PC-9 (cell line): Measurements from ENCODE around the gene FAM20C. TPM values are rescaled to one million over a fixed set of nuclear protein-coding genes. Genes with fewer than 3 reads are reported as not detected.

ENCODE experiments used
- BruUV-seq: library from RNA; stranded (reverse); fragments of 400-500 nt; replicated peaks from 2 replicates; lab custom pipeline; 2021; lab: Mats Ljungman, UMichigan
- CTCF ChIA-PET: fragments of 300-600 bp; sonication (Branson Sonifier 250); formaldehyde crosslinking; loops from one replicate; lab custom pipeline; 2022; ENCODE audit warnings: antibody characterized with exemption; lab: Charles Lee
- POLR2A ChIA-PET: fragments of 300-600 bp; sonication (Branson Sonifier 250); formaldehyde crosslinking; loops from one replicate; lab custom pipeline; 2022; ENCODE audit warnings: antibody characterized with exemption; ENCODE audit not compliant: unreplicated experiment; lab: Charles Lee
- DNase-seq, 2 experiments: peaks; one replicate each; pipeline versions ENCODE4 v3.0.0 to v3.0.0-alpha.2; 2015 to 2022; ENCODE audit warnings: mixed read lengths in 1 of 2
- H2AFZ ChIP-seq: fragments of 200-600 bp; sonication (generic); 2 replicates; pipeline ENCODE4 v1.8.1; 2017; ENCODE audit warnings: antibody characterized with exemption
- H3F3A ChIP-seq: fragments of 200-600 bp; sonication (generic); 2 replicates; pipeline ENCODE4 v1.8.1; 2017; ENCODE audit warnings: antibody characterized with exemption, mild to moderate bottlenecking, low read depth; ENCODE audit not compliant: insufficient read depth
- H3K27ac ChIP-seq: fragments of 200-600 bp; sonication (generic); 2 replicates; pipeline ENCODE4 v1.6.1; 2016; ENCODE audit warnings: mixed run types
- H3K27me3 ChIP-seq: fragments of 200-600 bp; sonication (generic); 2 replicates; pipeline ENCODE4 v1.6.1; 2016; ENCODE audit warnings: low read depth, mixed run types; ENCODE audit not compliant: insufficient read depth
- H3K36me3 ChIP-seq: fragments of 200-600 bp; sonication (generic); 2 replicates; pipeline ENCODE4 v1.6.1; 2016; ENCODE audit warnings: low read depth, mixed run types
- H3K4me1 ChIP-seq: fragments of 200-600 bp; sonication (generic); replicated peaks from 2 replicates; pipeline ENCODE4 v1.6.1; 2016; ENCODE audit warnings: mixed run types; ENCODE audit not compliant: insufficient read depth
- H3K4me2 ChIP-seq: fragments of 200-600 bp; sonication (generic); 2 replicates; pipeline ENCODE4 v1.6.1; 2017; ENCODE audit warnings: mixed run types
- H3K4me3 ChIP-seq: fragments of 200-600 bp; sonication (generic); 2 replicates; pipeline ENCODE4 v1.6.1; 2016; ENCODE audit warnings: mixed run types
- H3K79me2 ChIP-seq: fragments of 200-600 bp; sonication (generic); 2 replicates; pipeline ENCODE4 v1.6.1; 2017; ENCODE audit warnings: low read depth, mixed run types
- H3K9me2 ChIP-seq: fragments of 200-600 bp; sonication (generic); 2 replicates; pipeline ENCODE4 v1.8.1; 2017; ENCODE audit warnings: mild to moderate bottlenecking; ENCODE audit not compliant: insufficient read depth
- H3K9me3 ChIP-seq: fragments of 200-600 bp; sonication (generic); 2 replicates; pipeline ENCODE4 v1.8.1; 2016; ENCODE audit warnings: low read depth; ENCODE audit not compliant: insufficient read depth
- H4K20me1 ChIP-seq: fragments of 200-600 bp; sonication (generic); 2 replicates; pipeline ENCODE4 v1.8.1; 2017; ENCODE audit not compliant: insufficient read depth
- EZH2 ChIP-seq: fragments of 200-600 bp; sonication (generic); IDR thresholded peaks from 2 replicates; pipeline ENCODE4 v1.8.0; 2017; ENCODE audit warnings: antibody characterized with exemption, low read depth
- intact Hi-C: fragments of 100-400 bp; cut with micrococcal nuclease; formaldehyde crosslinking; loops from one replicate; pipeline ENCODE4 v1.10.0; 2022; ENCODE audit not compliant: unreplicated experiment
- total RNA-seq: library from RNA; stranded (reverse); gene quantifications from 2 replicates; pipeline ENCODE4 v1.2.3, GENCODE V29; 2021
- TF ChIP-seq, protein P1 (sequence below): fragments of 200-600 bp; sonication (generic); conservative IDR thresholded peaks from 2 replicates; pipeline ENCODE4 v1.6.1; 2017; ENCODE audit warnings: mixed run types, antibody characterized with exemption, mild to moderate bottlenecking, moderate library complexity

The FAM20C gene
- total RNA-seq, 1 experiment from 2014 or later = 31.0 TPM

DNA sequence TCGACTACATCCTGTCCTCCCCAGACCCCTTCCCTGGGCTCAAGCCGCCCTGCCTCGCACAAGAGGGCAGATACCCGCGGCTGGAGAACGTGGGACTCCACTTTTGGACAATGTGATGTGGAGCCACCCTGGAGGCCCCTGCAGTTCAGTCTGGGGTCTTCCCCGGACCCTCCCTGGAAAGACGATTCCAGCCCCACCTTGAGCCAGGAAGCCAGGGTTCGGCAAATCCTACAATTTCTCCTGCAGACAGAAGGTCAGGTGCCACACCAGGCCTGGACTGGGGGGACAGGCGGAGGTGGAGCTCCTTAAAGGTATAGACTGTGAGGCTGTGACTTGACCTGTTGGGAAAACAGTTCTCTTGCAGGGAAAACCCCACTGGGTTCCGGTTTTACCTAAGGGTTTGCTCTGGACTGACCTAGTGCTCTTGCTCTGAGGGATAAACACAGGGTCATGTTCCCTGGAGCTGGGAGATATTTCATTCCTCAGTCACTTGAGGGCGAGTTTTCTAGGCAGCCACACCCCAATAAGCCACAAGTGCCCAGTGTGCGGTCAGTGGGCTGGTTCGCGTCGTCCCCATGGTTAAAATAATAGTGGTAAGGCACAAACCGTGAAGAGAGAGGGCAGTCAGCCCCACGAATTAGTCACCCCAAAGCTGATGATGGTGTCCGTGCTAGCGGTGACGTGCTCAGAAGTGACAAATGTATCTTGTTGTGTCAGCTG lies 99.2 kb downstream of the FAM20C start:
- H3K9me2 ChIP-seq = no peaks in the 10 kb centered on the region
- TF ChIP-seq, protein P1, sequence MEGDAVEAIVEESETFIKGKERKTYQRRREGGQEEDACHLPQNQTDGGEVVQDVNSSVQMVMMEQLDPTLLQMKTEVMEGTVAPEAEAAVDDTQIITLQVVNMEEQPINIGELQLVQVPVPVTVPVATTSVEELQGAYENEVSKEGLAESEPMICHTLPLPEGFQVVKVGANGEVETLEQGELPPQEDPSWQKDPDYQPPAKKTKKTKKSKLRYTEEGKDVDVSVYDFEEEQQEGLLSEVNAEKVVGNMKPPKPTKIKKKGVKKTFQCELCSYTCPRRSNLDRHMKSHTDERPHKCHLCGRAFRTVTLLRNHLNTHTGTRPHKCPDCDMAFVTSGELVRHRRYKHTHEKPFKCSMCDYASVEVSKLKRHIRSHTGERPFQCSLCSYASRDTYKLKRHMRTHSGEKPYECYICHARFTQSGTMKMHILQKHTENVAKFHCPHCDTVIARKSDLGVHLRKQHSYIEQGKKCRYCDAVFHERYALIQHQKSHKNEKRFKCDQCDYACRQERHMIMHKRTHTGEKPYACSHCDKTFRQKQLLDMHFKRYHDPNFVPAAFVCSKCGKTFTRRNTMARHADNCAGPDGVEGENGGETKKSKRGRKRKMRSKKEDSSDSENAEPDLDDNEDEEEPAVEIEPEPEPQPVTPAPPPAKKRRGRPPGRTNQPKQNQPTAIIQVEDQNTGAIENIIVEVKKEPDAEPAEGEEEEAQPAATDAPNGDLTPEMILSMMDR = no peak
- no peak for TF ChIP-seq EZH2
- H3K27ac ChIP-seq = no peak overlapping the region
- H3K4me2 ChIP-seq = no peak overlapping the region
- no peaks in the 10 kb centered on the region for H3K79me2 ChIP-seq
- H3K4me1 ChIP-seq = no peaks in the 10 kb centered on the region
- BruUV-seq = no TSS peak
- CTCF ChIA-PET = interaction anchor here (0.6 kb wide), 1 partner anchor 221 kb away, joined by 6 read pairs; no protein-coding TSS in a partner anchor
- H3F3A ChIP-seq = no peaks in the 10 kb centered on the region
- H3K4me3 ChIP-seq = no peak overlapping the region
- peak; percentile 39 to 59 for DNase-seq
- no peak overlapping the region for H2AFZ ChIP-seq
- H4K20me1 ChIP-seq = no peaks in the 10 kb centered on the region
- intact Hi-C loops = no loop called here
- H3K36me3 ChIP-seq = no peaks in the 10 kb centered on the region
- POLR2A ChIA-PET = no interaction called here
- no peaks in the 10 kb centered on the region for H3K9me3 ChIP-seq
- H3K27me3 ChIP-seq = peaks cover 60% of the 10 kb centered on the region

DNA sequence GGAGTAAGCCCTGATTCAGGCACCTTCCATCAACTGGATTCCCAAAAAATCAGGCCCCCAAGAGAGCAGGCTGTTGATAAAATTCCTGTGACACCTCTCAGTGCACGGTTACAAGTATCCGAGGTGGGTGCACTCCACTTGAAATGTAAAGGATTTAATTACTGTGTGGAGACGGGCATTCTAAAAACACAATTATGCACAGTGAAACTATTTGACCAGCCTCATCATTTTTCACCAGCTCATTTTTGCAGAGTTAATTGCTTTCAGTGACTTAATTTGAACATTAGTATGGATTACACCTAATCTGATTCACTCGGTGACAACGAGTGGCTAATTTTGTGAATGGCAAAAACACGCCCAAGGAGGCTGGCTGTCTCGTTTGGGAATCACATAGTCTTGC lies 99.9 kb downstream of the FAM20C start:
- POLR2A ChIA-PET = no interaction called here
- TF ChIP-seq, protein P1 = no peak
- intact Hi-C loops = no loop called here
- Histone ChIP-seq H3K9me2 (no peaks in the 10 kb centered on the region), H3K4me1 (no peaks in the 10 kb centered on the region), H3F3A (no peaks in the 10 kb centered on the region), H3K27me3 (peaks cover 55% of the 10 kb centered on the region), H3K9me3 (no peaks in the 10 kb centered on the region), H3K27ac (no peak overlapping the region), H3K79me2 (no peaks in the 10 kb centered on the region), H3K4me3 (no peak overlapping the region), H4K20me1 (no peaks in the 10 kb centered on the region), H3K36me3 (no peaks in the 10 kb centered on the region), H2AFZ (no peak overlapping the region), H3K4me2 (no peak overlapping the region)
- BruUV-seq = no TSS peak
- DNase-seq = no peak
- CTCF ChIA-PET = no interaction called here

DNA sequence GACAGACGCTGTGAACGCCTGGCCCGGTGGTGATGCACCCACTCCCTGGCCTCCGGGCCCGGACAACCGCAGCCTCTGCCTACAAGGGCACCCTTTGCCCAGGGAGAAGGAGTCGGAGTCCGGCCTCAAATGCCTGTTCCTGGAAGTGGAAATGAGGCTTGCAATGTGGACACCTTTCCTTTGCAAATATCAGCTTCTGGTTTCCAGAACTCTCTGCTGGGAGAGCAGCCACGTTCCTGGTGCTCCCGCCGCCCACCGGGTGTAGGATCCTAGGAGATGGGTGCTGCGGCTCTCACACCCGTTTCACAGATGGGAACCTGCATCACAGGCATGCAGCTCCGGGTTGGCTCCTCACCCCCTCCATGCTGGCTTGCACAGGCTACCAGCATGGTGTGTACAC lies 100.5 kb downstream of the FAM20C start:
- Histone ChIP-seq H3K4me1 (no peaks in the 10 kb centered on the region), H3K36me3 (no peaks in the 10 kb centered on the region), H3K79me2 (no peaks in the 10 kb centered on the region), H3K9me2 (no peaks in the 10 kb centered on the region), H3K27me3 (peaks cover 54% of the 10 kb centered on the region), H3K27ac (no peak overlapping the region), H2AFZ (no peak overlapping the region), H3F3A (no peaks in the 10 kb centered on the region), H3K4me2 (no peak overlapping the region), H3K4me3 (no peak overlapping the region), H3K9me3 (no peaks in the 10 kb centered on the region), H4K20me1 (no peaks in the 10 kb centered on the region)
- no peak for TF ChIP-seq EZH2
- TF ChIP-seq, protein P1 = no peak
- no peak for DNase-seq
- CTCF ChIA-PET = no interaction called here
- BruUV-seq = no TSS peak
- POLR2A ChIA-PET = no interaction called here
- intact Hi-C loops = no loop called here
